Measurements from ENCODE around the gene AP2S1.

AP2S1 gene

DNA sequence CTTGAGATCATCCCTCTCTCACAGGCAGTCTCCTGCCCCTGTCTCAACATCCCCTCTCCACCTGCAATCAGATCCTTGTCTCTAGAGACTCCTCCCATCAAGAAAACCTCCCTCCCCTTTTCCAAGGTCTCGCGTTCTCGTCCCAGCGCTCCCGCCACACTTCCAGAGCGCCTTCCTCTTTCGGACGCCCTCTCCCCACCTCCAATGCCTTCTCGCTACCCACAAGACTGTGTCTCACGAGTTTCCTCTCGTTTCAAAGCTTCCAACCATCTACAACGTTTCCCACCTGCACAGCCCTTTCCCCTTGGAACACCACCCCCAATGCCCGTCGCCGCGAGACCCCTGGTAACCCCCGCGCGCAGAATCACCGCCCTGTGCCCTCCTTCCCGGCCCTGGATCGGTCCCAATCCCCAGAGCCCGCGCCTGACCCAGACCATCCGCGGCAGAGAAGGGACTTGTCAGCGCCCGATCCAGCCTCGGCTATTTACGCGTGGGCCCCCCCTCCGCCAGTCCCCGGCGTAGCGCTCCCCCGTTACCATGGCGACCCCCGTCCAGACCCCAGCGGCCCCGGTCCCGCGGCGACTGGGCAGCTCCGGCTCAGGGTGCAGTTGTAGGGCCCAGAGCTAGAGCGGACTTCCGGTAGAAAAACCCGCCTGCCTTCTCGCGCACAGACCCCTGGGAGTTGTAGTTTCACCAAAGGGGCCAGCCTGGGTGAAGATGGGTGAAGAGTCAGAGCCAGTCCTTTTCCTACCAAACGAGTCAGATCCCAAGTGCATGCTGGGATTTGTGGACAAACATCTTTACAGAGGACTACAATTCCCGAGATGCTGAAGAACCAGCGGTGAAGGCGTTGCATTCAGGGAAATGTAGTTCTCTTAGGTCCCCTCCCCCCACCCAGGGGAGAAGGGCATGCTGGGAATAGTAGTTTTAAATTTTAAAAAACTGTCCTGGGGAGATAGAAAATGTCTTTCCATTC is at the start of gene AP2S1:
Gene AP2S1, minus strand, starts transcription at position 619 of the 976 bp plus-strand sequence. Its CDS starts 80 bp downstream, at position 539.
- no peaks in the 10 kb centered on the region for H3K4me1 ChIP-seq (ENCODE audit: control insufficient read depth, insufficient read depth, low read length)
- peak; percentile 99 for DNase-seq (ENCODE audit: low read depth, low spot score)
- H3K36me3 ChIP-seq (ENCODE audit: control insufficient read depth, insufficient read depth, low read length), result 0 out of 2 replicates have a peak, but pooled peaks cover 4% of the 10 kb centered on the region
- H3K27ac ChIP-seq (ENCODE audit: low read length), result no peak within 1 kb of the TSS
- no peaks in the 10 kb centered on the region for H3K9me3 ChIP-seq (ENCODE audit: control insufficient read depth, insufficient read depth, low read length)
- no peaks in the 10 kb centered on the region for H3K27me3 ChIP-seq (ENCODE audit: control insufficient read depth, insufficient read depth, low read length)
- no CpG with 5 or more reads among the region's 53 CpGs for WGBS (ENCODE audit: insufficient coverage, insufficient read length)
- peak within 1 kb of the TSS; percentile 97 for H3K4me3 ChIP-seq (ENCODE audit: low read length)

DNA sequence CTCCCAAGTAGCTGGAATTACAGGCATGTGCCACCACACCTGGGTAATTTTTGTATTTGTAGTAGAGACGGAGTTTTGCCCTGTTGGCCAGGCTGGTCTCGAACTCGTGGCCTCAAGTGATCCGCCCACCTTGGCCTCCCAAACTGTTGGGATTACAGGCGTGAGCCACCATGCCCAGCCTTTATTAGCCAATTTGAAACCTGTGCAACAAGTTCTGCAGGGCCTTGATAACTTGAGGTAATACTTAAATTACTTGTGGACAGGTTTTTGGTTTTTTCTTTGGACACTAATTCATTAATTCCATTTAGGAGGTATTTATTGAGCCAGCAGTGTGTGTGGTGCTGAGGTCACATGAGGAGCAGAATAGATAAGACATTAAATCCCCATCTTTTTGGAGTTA is 49.7 kb upstream of the AP2S1 start:
- Histone ChIP-seq H3K4me3 (ENCODE audit: low read length) (no peak overlapping the region), H3K4me1 (ENCODE audit: control insufficient read depth, insufficient read depth, low read length) (no peaks in the 10 kb centered on the region; the same call in 1 of the 2 replicates), H3K27me3 (ENCODE audit: control insufficient read depth, insufficient read depth, low read length) (no peaks in the 10 kb centered on the region), H3K27ac (ENCODE audit: low read length) (no peak overlapping the region), H3K36me3 (ENCODE audit: control insufficient read depth, insufficient read depth, low read length) (no peaks in the 10 kb centered on the region), H3K9me3 (ENCODE audit: control insufficient read depth, insufficient read depth, low read length) (no peaks in the 10 kb centered on the region)
- no peak for DNase-seq (ENCODE audit: low read depth, low spot score)
- WGBS (ENCODE audit: insufficient coverage, insufficient read length), result no CpG with 5 or more reads among the region's 5 CpGs

DNA sequence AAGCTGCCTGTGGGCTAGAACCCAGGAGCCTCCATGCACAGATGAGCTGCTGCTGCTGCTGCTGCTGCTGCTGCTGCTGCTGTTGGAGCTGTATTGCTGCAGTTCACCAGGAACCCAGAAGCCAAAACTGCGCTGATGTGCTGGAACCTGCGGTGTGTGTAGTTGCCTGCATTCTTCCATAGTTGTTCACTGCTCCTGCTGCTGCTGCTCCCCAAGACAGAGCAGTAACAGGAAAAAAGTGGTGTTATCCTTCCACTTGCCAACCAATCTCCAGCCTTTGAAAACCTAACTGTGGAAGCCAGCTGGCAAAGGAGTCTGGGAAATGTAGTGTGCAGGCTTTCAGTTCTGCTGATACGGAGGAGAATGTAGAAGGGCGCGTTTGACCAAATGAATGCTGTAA is 48.1 kb upstream of the AP2S1 start:
- Histone ChIP-seq H3K27me3 (ENCODE audit: control insufficient read depth, insufficient read depth, low read length) (no peaks in the 10 kb centered on the region), H3K9me3 (ENCODE audit: control insufficient read depth, insufficient read depth, low read length) (no peaks in the 10 kb centered on the region), H3K4me1 (ENCODE audit: control insufficient read depth, insufficient read depth, low read length) (no peaks in the 10 kb centered on the region), H3K36me3 (ENCODE audit: control insufficient read depth, insufficient read depth, low read length) (no peaks in the 10 kb centered on the region), H3K4me3 (ENCODE audit: low read length) (no peak overlapping the region), H3K27ac (ENCODE audit: low read length) (no peak overlapping the region)
- WGBS (ENCODE audit: insufficient coverage, insufficient read length), result no CpG with 5 or more reads among the region's 5 CpGs
- no peak for DNase-seq (ENCODE audit: low read depth, low spot score)

DNA sequence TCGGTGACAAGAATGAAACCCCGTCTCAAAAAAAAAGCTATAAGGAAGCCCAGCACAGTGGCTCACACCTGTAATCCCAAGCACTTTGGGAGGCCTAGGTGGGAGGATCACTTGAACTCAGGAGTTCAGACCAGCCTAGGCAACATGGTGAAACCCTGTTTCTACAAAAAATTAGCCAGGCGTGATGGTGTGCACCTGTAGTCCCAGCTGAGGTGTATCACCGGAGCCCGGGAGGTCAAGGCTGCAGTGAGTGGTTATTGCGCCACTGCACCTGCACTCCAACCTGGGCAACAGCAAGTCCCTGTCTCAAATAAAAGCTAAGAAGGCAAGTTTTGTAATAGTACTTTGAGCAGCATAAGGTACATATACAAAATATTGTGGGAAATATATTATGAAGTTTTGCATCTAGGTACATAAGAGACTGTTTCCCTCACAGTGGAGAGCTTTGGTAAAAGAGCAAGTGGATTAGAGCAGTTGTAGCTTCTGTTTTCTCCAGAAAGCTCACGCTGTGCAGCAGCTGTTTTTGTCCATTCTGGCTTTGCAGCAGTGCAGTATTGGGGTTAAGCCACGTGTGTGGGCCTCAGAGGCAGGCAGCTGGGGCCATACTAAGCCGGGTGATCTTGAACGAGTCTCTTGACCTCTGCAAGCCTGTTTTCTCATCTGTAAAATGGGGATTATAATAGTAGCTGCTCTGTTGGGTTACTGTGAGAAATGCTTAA is 45.6 kb upstream of the AP2S1 start:
- no peaks in the 10 kb centered on the region for H3K9me3 ChIP-seq (ENCODE audit: control insufficient read depth, insufficient read depth, low read length)
- no peak overlapping the region for H3K4me3 ChIP-seq (ENCODE audit: low read length)
- no peaks in the 10 kb centered on the region for H3K4me1 ChIP-seq (ENCODE audit: control insufficient read depth, insufficient read depth, low read length)
- no peaks in the 10 kb centered on the region for H3K27me3 ChIP-seq (ENCODE audit: control insufficient read depth, insufficient read depth, low read length)
- no peak for DNase-seq (ENCODE audit: low read depth, low spot score)
- no CpG with 5 or more reads among the region's 10 CpGs for WGBS (ENCODE audit: insufficient coverage, insufficient read length)
- no peaks in the 10 kb centered on the region for H3K36me3 ChIP-seq (ENCODE audit: control insufficient read depth, insufficient read depth, low read length)
- H3K27ac ChIP-seq (ENCODE audit: low read length), result no peak overlapping the region

DNA sequence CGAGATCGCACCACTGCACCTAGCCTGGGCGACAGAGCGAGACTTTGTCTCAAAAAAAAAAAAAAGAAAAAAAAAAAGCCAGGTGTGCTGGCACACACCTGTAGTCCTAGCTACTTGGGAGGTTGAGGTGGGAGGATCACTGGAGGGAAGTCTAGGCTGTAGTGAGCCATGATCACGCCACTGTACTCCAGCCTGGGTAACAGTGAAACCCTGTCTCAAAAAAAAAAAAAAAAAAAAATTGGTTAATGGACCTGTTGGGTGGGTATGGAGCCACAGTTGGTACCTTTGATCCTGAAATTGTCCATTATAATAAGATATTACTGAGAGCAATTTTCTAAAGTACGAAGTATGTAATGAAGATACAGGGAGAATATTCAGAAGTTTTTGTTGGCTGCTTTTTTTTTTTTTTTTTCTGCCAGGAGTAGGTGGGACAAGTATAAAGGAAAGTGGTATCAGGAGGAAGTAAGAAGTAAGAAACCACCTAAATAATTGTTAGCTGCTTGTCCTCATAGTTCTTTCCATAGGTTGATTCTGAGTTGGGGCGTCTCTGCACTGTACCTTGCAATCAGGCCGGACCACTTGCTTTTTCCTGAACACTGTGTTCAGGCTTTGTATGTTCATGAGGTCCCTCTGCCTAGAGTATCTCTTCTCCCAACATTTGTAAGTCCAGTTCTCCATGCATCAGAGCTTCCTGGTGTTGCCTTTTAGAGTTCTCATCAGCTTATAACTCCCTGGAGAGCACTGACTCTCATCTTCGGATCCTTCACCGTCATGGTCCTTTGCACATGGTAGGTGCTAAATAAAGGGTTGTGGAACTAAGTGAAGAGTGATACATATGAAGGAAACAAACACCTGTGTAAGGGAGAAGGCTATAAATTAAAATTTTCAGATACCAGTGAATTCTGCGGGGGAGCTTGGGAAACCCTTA is 41.9 kb upstream of the AP2S1 start:
- DNase-seq (ENCODE audit: low read depth, low spot score), result no peak
- no peaks in the 10 kb centered on the region for H3K9me3 ChIP-seq (ENCODE audit: control insufficient read depth, insufficient read depth, low read length)
- no CpG with 5 or more reads among the region's 11 CpGs for WGBS (ENCODE audit: insufficient coverage, insufficient read length)
- H3K27ac ChIP-seq (ENCODE audit: low read length), result no peak overlapping the region
- H3K4me1 ChIP-seq (ENCODE audit: control insufficient read depth, insufficient read depth, low read length), result no peaks in the 10 kb centered on the region
- H3K4me3 ChIP-seq (ENCODE audit: low read length), result no peak overlapping the region
- no peaks in the 10 kb centered on the region for H3K27me3 ChIP-seq (ENCODE audit: control insufficient read depth, insufficient read depth, low read length)
- H3K36me3 ChIP-seq (ENCODE audit: control insufficient read depth, insufficient read depth, low read length), result no peaks in the 10 kb centered on the region

DNA sequence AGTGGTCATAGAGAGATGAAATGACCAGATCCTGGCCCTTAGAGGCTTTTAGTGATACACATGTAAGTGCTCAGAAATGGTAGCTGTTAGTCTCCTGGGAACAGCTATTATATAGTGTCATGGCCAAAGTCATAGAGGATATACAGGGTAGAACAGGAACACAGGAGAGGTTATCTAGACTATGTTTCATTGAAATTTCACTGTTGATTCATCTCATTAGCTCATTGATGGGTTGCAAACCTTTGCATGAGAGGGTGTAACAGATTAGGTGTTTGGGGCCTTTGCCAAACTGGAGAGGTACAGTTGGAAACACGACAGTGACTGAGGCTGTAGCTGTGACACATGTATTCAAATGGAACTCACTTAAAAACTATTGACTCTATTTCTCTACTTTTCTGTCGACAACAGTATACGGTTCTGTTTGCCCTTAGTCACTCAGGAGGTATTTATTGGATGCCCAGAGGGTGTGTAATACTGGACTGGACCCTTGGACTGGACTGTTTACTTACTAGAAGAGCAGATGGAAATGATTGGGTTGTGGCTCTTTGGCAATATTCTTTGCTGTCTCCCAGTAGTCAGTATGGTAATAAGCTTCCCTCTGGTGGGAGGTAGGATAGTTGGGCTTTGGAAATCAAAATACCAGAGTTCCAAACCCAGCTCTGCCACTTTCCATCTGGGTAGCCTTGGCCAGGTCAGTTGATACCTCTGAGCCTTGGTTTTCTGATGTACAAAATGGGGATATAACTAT is 40.0 kb upstream of the AP2S1 start:
- Histone ChIP-seq H3K4me3 (ENCODE audit: low read length) (no peak overlapping the region), H3K36me3 (ENCODE audit: control insufficient read depth, insufficient read depth, low read length) (no peaks in the 10 kb centered on the region), H3K9me3 (ENCODE audit: control insufficient read depth, insufficient read depth, low read length) (no peaks in the 10 kb centered on the region), H3K4me1 (ENCODE audit: control insufficient read depth, insufficient read depth, low read length) (no peaks in the 10 kb centered on the region), H3K27ac (ENCODE audit: low read length) (no peak overlapping the region), H3K27me3 (ENCODE audit: control insufficient read depth, insufficient read depth, low read length) (no peaks in the 10 kb centered on the region)
- WGBS (ENCODE audit: insufficient coverage, insufficient read length), result no CpG with 5 or more reads among the region's 3 CpGs
- no peak for DNase-seq (ENCODE audit: low read depth, low spot score)

DNA sequence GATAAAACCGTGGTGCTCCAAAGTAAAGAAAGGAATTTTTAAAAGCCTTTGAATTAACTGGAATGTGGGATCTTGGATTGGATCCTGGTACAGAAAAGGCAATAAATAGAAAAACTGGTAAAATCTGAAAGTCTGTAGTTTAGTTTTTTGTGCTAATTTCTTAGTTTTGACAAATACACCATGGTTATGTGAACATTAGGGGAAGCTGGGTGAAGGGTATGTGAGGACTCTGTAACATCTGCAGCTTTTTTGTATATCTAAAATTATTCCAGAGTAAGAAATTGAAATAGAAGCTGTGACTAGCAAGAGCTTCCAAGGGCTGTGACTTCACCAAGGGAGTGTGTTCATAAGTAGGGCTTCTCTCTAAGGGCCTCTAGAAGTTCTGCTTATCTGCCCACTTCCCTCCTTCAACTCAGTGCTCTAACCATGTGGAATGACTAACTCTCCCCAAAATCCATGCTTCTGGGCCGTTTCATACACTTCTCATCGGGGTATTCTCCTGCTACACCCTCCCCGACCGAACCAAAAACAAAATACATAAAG is 36.7 kb upstream of the AP2S1 start:
- Histone ChIP-seq H3K4me1 (ENCODE audit: control insufficient read depth, insufficient read depth, low read length) (no peaks in the 10 kb centered on the region), H3K27ac (ENCODE audit: low read length) (no peak overlapping the region), H3K27me3 (ENCODE audit: control insufficient read depth, insufficient read depth, low read length) (no peaks in the 10 kb centered on the region), H3K4me3 (ENCODE audit: low read length) (no peak overlapping the region), H3K9me3 (ENCODE audit: control insufficient read depth, insufficient read depth, low read length) (no peaks in the 10 kb centered on the region), H3K36me3 (ENCODE audit: control insufficient read depth, insufficient read depth, low read length) (no peaks in the 10 kb centered on the region)
- no peak for DNase-seq (ENCODE audit: low read depth, low spot score)
- 100% methylated on average over 4 of the region's 5 CpGs for WGBS (ENCODE audit: insufficient coverage, insufficient read length)

DNA sequence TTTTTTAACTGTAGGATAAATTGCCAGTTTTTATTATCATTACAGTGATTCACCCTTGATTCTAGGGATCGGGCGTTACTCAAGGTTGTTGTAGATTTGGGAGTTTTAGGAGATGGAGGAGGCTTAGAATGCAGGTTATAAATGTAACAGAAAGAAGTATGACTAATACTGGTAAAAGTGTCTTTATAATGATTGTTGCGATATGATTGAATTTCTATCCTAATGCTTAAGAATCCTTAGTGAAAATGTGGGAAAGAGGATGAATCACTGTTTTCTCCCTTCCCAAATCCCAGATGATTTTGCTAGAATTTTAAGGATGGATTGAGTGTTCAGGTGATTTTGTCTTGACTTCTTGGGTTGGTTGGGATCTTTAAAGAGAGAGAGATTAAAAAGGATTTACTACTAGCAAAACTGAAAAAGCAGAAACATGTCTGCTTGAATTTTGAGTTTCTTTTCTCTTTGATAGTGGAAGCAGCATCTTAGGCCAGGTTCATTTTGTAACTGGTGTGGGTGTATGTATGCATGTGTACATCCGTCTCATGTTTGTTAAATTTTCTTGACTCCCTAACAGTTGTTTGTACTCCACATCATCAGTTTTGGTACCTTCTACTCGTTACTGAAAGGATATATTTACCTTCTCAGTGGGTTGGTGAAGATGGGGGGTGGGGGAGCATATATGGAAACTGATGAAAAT is 36.0 kb upstream of the AP2S1 start:
- no peak overlapping the region for H3K27ac ChIP-seq (ENCODE audit: low read length)
- 100% methylated on average over 1 of the region's 5 CpGs for WGBS (ENCODE audit: insufficient coverage, insufficient read length)

DNA sequence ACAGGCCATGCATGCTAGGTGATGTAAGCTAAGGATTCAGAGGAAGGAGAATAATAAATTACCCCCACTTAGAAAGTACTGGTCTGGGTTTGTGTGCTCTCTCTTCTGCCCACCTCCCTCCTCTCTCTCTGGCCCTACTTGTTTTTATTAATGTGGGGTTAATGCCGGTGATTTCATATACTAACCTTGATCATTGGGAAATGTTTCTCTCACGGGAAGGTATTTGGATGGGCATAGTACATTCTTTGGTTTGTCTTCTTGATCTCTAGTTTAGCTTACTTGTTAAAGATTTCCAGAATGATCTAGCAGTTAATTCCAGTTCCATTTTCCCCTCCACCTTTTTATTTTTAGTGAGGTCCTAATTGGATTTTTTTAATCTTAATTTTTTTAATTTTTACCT is 34.8 kb upstream of the AP2S1 start:
- no peaks in the 10 kb centered on the region for H3K27me3 ChIP-seq (ENCODE audit: control insufficient read depth, insufficient read depth, low read length)
- DNase-seq (ENCODE audit: low read depth, low spot score), result no peak
- no CpG with 5 or more reads among the region's 2 CpGs for WGBS (ENCODE audit: insufficient coverage, insufficient read length)
- no peaks in the 10 kb centered on the region for H3K36me3 ChIP-seq (ENCODE audit: control insufficient read depth, insufficient read depth, low read length)
- no peak overlapping the region for H3K4me3 ChIP-seq (ENCODE audit: low read length)
- H3K27ac ChIP-seq (ENCODE audit: low read length), result no peak overlapping the region
- H3K9me3 ChIP-seq (ENCODE audit: control insufficient read depth, insufficient read depth, low read length), result no peaks in the 10 kb centered on the region
- no peaks in the 10 kb centered on the region for H3K4me1 ChIP-seq (ENCODE audit: control insufficient read depth, insufficient read depth, low read length)

More for the DNA sequence above, 36.0 kb upstream of the AP2S1 start:
- no peaks in the 10 kb centered on the region for H3K36me3 ChIP-seq (ENCODE audit: control insufficient read depth, insufficient read depth, low read length)
- H3K9me3 ChIP-seq (ENCODE audit: control insufficient read depth, insufficient read depth, low read length), result no peaks in the 10 kb centered on the region
- H3K27me3 ChIP-seq (ENCODE audit: control insufficient read depth, insufficient read depth, low read length), result no peaks in the 10 kb centered on the region
- no peak overlapping the region for H3K4me3 ChIP-seq (ENCODE audit: low read length)
- DNase-seq (ENCODE audit: low read depth, low spot score), result no peak
- no peaks in the 10 kb centered on the region for H3K4me1 ChIP-seq (ENCODE audit: control insufficient read depth, insufficient read depth, low read length)
